Thoracic aorta (tissue), 2 donors: ENCODE data around the gene LRRC46. TPM values are rescaled to one million over a fixed set of nuclear protein-coding genes. Genes with fewer than 3 reads are reported as not detected.

Experiments used
- ATAC-seq: fragments of 150-250 bp; one replicate; pipeline ENCODE4 v1.8.0; 2017; ENCODE audit warnings: low read depth; ENCODE audit not compliant: insufficient number of reproducible peaks, low FRiP score
- DNase-seq: peaks from one replicate; pipeline ENCODE4 v3.0.0-alpha.2; 2020; ENCODE audit warnings: low spot score
- H3K27ac ChIP-seq, 2 donors: fragments of 200-600 bp; sonication (generic); 1 replicate in 1 of 2; 2 replicates in 1 of 2; pipeline ENCODE4 v1.5.1; 2016; ENCODE audit warnings: mild to moderate bottlenecking in 2 of 2, moderate library complexity in 2 of 2
- H3K27me3 ChIP-seq: fragments of 200-600 bp; sonication (generic); replicated peaks from 2 replicates; pipeline ENCODE4 v1.6.0; 2016; ENCODE audit warnings: mild to moderate bottlenecking; ENCODE audit not compliant: insufficient read depth
- H3K36me3 ChIP-seq: fragments of 200-600 bp; sonication (generic); one replicate; pipeline ENCODE4 v1.5.1; 2016
- H3K4me1 ChIP-seq, 2 donors: fragments of 200-600 bp; sonication (generic); 1 replicate in 1 of 2; 2 replicates in 1 of 2; pipeline versions ENCODE4 v1.5.1 to v1.6.0; 2016; ENCODE audit warnings: low read depth in 2 of 2, mild to moderate bottlenecking in 1 of 2; ENCODE audit not compliant: control insufficient read depth in 1 of 2
- H3K4me3 ChIP-seq: fragments of 200-600 bp; sonication (generic); 2 replicates; pipeline ENCODE4 v1.5.1; 2016; ENCODE audit warnings: mild to moderate bottlenecking
- H3K9me3 ChIP-seq: fragments of 200-600 bp; sonication (generic); 2 replicates; pipeline ENCODE4 v1.5.1; 2016
- CTCF ChIP-seq: fragments of 200-600 bp; sonication (generic); IDR thresholded peaks from one replicate; pipeline ENCODE4 v1.5.1; 2019; ENCODE audit warnings: antibody characterized with exemption
- total RNA-seq, 2 donors: library from RNA; depleted of rRNA; stranded (reverse); fragments of >200 nt; gene quantifications; one replicate each; pipeline versions ENCODE4 v1.1.0 to v1.2.3, GENCODE V29; 2016

The LRRC46 gene
- total RNA-seq, 2 donors from 2014 or later: 0.42 TPM; not detected in 1

- DNase-seq (no peak), ATAC-seq (no peak)
- TF ChIP-seq CTCF: no peak
- H3K36me3 ChIP-seq: no peaks in the 10 kb centered on the region
- no peak overlapping the region for H3K27ac ChIP-seq
- no peaks in the 10 kb centered on the region for H3K9me3 ChIP-seq
- H3K4me1 ChIP-seq: peaks cover 0 to 5% of the 10 kb centered on the region in 2 donors
- no peak overlapping the region for H3K4me3 ChIP-seq
- no peaks in the 10 kb centered on the region for H3K27me3 ChIP-seq
These were observed 48.4 kb downstream of the LRRC46 start for GRCh38 chr17:47879776-47880454.

GRCh38 chr17:47882247-47882646, 50.8 kb downstream of the LRRC46 start:
- TF ChIP-seq CTCF: no peak
- DNase-seq (no peak), ATAC-seq (no peak)
- H3K27ac ChIP-seq: no peak overlapping the region
- H3K4me3 ChIP-seq: peak overlapping the region; percentile 46
- no peaks in the 10 kb centered on the region for H3K36me3 ChIP-seq
- H3K4me1 ChIP-seq: peaks cover 0 to 5% of the 10 kb centered on the region in 2 donors
- no peaks in the 10 kb centered on the region for H3K9me3 ChIP-seq
- no peaks in the 10 kb centered on the region for H3K27me3 ChIP-seq

GRCh38 chr17:47882695-47883588, 51.5 kb downstream of the LRRC46 start:
- DNase-seq: no peak
- H3K27ac ChIP-seq: no peak overlapping the region
- H3K4me1 ChIP-seq: peaks cover 0 to 5% of the 10 kb centered on the region in 2 donors
- H3K27me3 ChIP-seq: no peaks in the 10 kb centered on the region
- H3K4me3 ChIP-seq: peak overlapping the region; percentile 46
- no peaks in the 10 kb centered on the region for H3K36me3 ChIP-seq
- no peak for TF ChIP-seq CTCF
- ATAC-seq: no peak
- H3K9me3 ChIP-seq: no peaks in the 10 kb centered on the region

- Histone ChIP-seq H3K4me1 (peaks cover 0 to 5% of the 10 kb centered on the region in 2 donors), H3K27ac (no peak overlapping the region), H3K4me3 (no peak overlapping the region), H3K36me3 (no peaks in the 10 kb centered on the region), H3K27me3 (no peaks in the 10 kb centered on the region), H3K9me3 (no peaks in the 10 kb centered on the region)
- TF ChIP-seq CTCF: no peak
- DNase-seq (no peak), ATAC-seq (no peak)
These were observed 52.3 kb downstream of the LRRC46 start for GRCh38 chr17:47883589-47884426.

- H3K36me3 ChIP-seq: no peaks in the 10 kb centered on the region
- ATAC-seq (no peak), DNase-seq (no peak)
- no peaks in the 10 kb centered on the region for H3K27me3 ChIP-seq
- peaks cover 0 to 5% of the 10 kb centered on the region in 2 donors for H3K4me1 ChIP-seq
- no peak overlapping the region for H3K27ac ChIP-seq
- H3K9me3 ChIP-seq: no peaks in the 10 kb centered on the region
- no peak overlapping the region for H3K4me3 ChIP-seq
- no peak for TF ChIP-seq CTCF
These were observed 52.9 kb downstream of the LRRC46 start for GRCh38 chr17:47884427-47884740.
